Measurements from ENCODE around the gene TNRC6C. TPM values are rescaled to one million over a fixed set of nuclear protein-coding genes. Genes with fewer than 3 reads are reported as not detected.
A peak's percentile ranks its signal among the peaks of the same experiment; 100 is the strongest.

Gene TNRC6C
- total and polyA plus RNA-seq, 9 of the 15 experiments (the other 6 are each of a cell fraction or from before 2014, with no cell fraction given): 0.20 to 4.9 (median 2.3) TPM

- TF ChIP-seq FOXA3 (CRISPR knock-in tag; conservative IDR thresholded peaks at IDR 0.05 in 1 of 2, IDR thresholded peaks at IDR 0.05 in 1 of 2) (peak in 1 of 2 experiments; percentile 78; a peak in 1 of 4 replicates), ARID4B (CRISPR knock-in tag; IDR thresholded peaks at IDR 0.05) (peak; percentile 60), HIVEP1 (CRISPR knock-in tag; IDR thresholded peaks at IDR 0.05) (peak; percentile 68; the same call in 1 of the 2 replicates), FOS (IDR thresholded peaks at IDR 0.05; ENCODE audit: extremely low read depth, insufficient read length) (peak; percentile 63), ZNF408 (CRISPR knock-in tag; IDR thresholded peaks at IDR 0.05; ENCODE audit: low read depth) (no peak), ZNF316 (IDR thresholded peaks at IDR 0.05) (peak; percentile 44), XRCC4 (IDR thresholded peaks at IDR 0.05; ENCODE audit: extremely low read depth, insufficient read depth, insufficient read length) (no peak), SIN3B (IDR thresholded peaks at IDR 0.05; ENCODE audit: low read depth) (0 out of 2 replicates have a peak, but pooled peaks have one; percentile 45), HMGN3 (IDR thresholded peaks at IDR 0.05; ENCODE audit: borderline replicate concordance, extremely low read depth, insufficient read length, low read depth, low read length) (peak; percentile 67), EP400 (IDR thresholded peaks at IDR 0.05) (peak; percentile 20; the same call in 1 of the 2 replicates), NR2C2 (CRISPR knock-in tag; IDR thresholded peaks at IDR 0.05) (peak; percentile 13; the same call in 1 of the 2 replicates), NR2C2 (tag; IDR thresholded peaks at IDR 0.05) (no peak), THRB (CRISPR knock-in tag; conservative IDR thresholded peaks at IDR 0.05) (peak; percentile 89), ZNF707 (CRISPR knock-in tag; conservative IDR thresholded peaks at IDR 0.05) (no peak), ZNF232 (CRISPR knock-in tag; IDR thresholded peaks at IDR 0.05) (peak; percentile 42; the same call in 1 of the 2 replicates), CAMTA2 (CRISPR knock-in tag; conservative IDR thresholded peaks at IDR 0.05) (peak; percentile 80; the same call in 1 of the 2 replicates)
- TF ChIP-seq, protein P1, sequence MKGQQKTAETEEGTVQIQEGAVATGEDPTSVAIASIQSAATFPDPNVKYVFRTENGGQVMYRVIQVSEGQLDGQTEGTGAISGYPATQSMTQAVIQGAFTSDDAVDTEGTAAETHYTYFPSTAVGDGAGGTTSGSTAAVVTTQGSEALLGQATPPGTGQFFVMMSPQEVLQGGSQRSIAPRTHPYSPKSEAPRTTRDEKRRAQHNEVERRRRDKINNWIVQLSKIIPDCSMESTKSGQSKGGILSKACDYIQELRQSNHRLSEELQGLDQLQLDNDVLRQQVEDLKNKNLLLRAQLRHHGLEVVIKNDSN (CRISPR knock-in tag; IDR thresholded peaks at IDR 0.05): peak; percentile 92
Observed at GRCh38 chr17:77957857-77958715, at the start of gene TNRC6C (continued).
